Neural progenitor cell (in vitro differentiated cells): ENCODE measurements around the gene SLC9A5.

Experiments
- CTCF ChIP-seq: fragments of 200-600 bp; sonication (generic); IDR thresholded peaks from 2 replicates; pipeline ENCODE4 v1.5.1; 2017; ENCODE audit warnings: antibody characterized with exemption, mild to moderate bottlenecking
- EZH2phosphoT487 ChIP-seq: fragments of 200-600 bp; sonication (generic); IDR thresholded peaks from 2 replicates; pipeline ENCODE4 v1.6.1; 2017; ENCODE audit warnings: antibody characterized with exemption

DNA sequence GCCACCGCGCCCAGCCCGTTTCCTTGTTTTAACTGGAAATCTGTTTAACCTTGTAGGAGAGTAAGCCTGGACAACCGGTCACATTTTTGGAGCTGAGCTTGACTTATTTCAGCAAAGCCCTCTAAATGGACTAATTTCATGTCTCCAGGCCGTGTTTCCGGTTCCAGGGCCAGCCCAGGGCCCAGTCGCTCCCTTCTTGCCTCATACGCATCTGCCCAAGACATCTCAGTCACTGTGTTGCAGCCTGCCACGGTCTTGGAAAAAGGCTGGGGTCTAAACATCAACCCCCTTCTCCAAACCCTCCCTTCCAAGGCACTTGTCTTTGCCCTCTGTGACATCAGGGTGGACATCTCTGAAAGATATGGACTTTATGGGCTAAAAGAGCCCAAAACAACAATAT lies 49.5 kb downstream of the SLC9A5 start:
- no peak for TF ChIP-seq CTCF
- no peak for TF ChIP-seq EZH2phosphoT487
